SHP77 (cell line): ENCODE results near the gene TAF1A.

Experiments used
- DNase-seq, 2 experiments: peaks; one replicate each; lab custom pipeline; 2025; lab: John Stamatoyannopoulos, UW

TAF1A gene

DNA sequence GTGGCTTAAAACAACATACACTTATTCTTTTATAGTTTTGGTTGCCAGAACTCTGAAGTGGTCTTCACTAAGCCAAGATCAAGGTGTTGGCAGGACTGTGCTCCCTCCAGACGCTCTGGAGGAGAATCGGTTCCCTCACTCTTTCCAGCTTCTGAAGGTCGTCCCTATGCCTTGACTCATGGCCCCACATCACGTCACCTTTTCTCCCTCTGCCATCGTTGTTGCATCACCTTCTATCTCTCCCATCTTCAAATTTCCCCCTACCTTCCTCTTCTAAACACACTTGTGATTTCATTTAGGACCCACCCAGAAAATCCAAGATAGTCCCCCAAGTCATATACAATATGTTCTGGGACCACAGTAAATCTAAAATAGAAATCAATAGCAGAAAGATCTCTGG, 54.3 kb downstream of the TAF1A start:
- no peak for DNase-seq

DNA sequence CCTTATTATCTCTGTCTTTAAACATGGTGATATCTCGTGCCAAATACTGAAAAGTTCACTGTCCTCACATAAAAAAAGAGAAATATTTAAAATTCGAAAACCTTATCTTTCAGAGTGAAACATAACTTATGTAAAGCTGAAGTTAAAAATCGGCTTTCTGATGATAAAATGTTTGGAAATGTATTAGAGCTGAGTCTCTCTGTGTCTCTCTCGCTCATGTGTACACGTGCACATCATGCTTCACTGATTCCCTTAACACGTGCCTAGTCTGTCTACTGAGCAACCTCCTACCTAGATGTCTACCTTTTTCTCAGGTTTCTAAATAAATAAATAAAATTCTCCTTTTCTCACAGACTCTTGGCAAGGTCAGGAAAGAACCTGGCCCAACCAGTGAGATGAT, 58.9 kb downstream of the TAF1A start:
- DNase-seq: no peak

DNA sequence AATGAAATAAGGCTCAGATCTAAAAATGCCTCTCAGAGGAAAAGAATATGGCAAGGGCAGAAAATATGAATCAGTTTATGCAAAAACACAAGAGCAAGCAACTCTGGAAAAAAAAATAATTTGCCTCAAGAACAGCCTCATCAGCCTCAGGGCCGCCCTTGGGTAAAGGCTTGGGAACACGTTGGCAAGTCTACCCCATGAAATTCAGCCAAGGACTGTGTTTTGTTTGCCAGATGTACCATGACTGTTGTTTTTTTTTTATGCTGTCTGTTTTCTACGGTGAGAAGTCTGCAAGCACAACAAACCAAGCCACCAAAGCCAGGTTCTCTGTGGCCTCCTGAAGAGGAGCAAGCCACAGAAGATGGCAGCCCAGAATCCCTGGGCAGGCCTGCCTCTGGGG, 59.8 kb downstream of the TAF1A start:
- no peak for DNase-seq

DNA sequence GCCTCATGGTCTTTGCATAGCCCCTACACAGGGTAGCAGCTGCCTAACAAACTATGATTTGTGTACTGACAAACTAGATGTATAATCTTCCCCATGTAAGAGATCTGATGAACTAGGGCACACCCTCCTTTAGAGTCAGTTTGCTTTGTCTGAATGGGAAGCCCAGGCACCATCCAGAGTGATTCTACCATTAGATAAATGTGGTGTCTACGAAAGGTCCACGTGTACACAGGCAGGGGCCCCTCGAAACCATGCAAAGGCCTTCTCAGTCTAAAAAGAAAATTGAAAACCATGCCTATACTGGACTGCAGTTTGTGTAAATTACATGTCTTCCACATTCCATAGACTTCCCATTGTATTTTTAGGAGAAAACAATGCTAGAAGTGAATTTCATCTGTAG, 60.6 kb downstream of the TAF1A start:
- no peak for DNase-seq

- no peak for DNase-seq
Observed at GRCh38 chr1:222525951-222526350, 63.8 kb downstream of the TAF1A start.

DNA sequence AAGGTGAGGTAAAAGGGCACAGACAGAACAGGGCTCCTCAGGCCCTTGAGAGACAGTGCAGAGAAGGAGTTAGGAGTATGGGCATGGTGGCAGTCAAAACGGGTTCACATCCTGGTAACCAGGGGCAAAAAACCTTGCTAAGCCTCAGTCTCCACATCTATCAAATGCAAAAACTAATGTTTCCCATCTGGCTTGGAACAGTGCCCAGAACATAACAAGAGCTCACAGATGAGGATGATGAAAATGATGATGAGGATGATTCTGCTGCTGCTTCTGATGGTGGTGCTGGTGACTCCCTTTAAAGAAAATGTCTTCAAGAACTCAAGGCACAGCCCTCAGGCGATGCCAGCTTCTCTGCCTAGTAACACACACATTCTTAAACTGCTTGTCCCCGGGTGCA, 65.9 kb downstream of the TAF1A start:
- DNase-seq: no peak

DNA sequence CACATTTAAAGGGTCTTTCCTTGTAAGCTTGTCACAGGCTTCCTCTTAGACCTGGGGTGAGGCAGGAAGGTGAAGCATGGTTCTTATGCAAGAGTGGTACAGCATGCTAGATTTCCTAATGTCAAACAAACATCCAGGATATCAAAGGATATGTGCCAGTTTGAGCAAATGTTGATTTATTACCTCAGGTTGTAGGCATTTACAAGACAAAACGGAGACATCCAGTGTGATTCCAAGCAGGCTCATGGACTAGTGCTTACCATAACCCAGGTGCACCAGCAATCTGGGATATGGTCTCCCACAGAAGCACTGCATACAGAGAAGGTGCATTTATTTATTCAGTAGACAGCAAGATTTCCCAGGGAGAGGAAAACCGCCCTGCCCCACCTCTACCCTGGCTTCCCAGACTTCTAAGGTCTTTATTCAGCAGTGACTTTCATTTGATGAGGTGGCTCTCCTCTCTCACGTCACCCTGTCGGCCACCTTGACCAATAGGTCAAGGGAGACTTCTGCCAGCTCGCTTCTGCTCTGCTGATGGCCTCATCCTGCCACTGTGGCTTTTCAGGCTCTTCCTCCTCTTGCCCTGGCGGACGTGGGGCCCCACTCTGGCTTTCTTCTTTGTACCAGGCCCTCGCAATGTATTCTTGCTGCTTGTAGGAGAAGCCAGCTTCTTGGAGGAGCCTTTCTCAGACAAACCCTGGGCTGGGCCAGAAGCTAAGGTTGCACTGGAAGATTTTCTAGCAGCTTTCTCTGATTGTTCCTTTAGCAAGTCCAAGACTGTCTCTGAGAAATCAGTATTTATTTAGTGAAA, 67.4 kb downstream of the TAF1A start:
- DNase-seq: no peak

- no peak for DNase-seq
Observed at GRCh38 chr1:222521299-222522104, 68.2 kb downstream of the TAF1A start.
